HepG2 (cell line): ENCODE results near the gene CEBPG. TPM values are rescaled to one million over a fixed set of nuclear protein-coding genes. Genes with fewer than 3 reads are reported as not detected.
A peak's percentile ranks its signal among the peaks of the same experiment; 100 is the strongest.

ENCODE experiments used
- ATAC-seq: fragments of 200-7000 bp; cut with Tn5 transposase; 3 replicates; pipeline ENCODE4 v1.9.1; 2020; ENCODE audit warnings: mild to moderate bottlenecking, moderate library complexity
- BruUV-seq: library from RNA; stranded (reverse); fragments of 400-500 nt; replicated peaks from 2 replicates; lab custom pipeline; 2021; lab: Mats Ljungman, UMichigan
- CTCF ChIA-PET: fragments of 300-600 bp; formaldehyde crosslinking; extraction: SDS; loops from one replicate; lab custom pipeline; 2021; ENCODE audit warnings: low total read pairs, inconsistent platforms, low intra/inter-chr PET ratio; lab: Yijun Ruan, JAX
- POLR2A ChIA-PET: fragments of 350-600 bp; sonication (Branson Sonifier 250); formaldehyde crosslinking; loops from one replicate; lab custom pipeline; 2020; ENCODE audit warnings: antibody characterized with exemption, inconsistent platforms; lab: Yijun Ruan, JAX
- DNase-seq: peaks from one replicate; pipeline ENCODE4 v3.0.0-alpha.2; 2015; ENCODE audit warnings: low spot score
- FAIRE-seq: peaks from 3 replicates; lab custom pipeline; 2011; peaks lifted over from hg19 to GRCh38; lab: Jason Lieb, UNC
- H2AFZ ChIP-seq: one replicate; pipeline ENCODE4 v1.6.1; 2011; ENCODE audit warnings: low read length, inconsistent platforms
- H3K27ac ChIP-seq: fragments of 300-600 bp; 3 replicates; pipeline ENCODE4 v1.8.0; 2011; ENCODE audit warnings: mixed run types, mild to moderate bottlenecking, mixed read lengths, low read length, inconsistent platforms; ENCODE audit not compliant: insufficient read depth; ENCODE audit errors: extremely low read length
- H3K27me3 ChIP-seq, 2 experiments: fragments of 200-600 bp in 1 of 2; 2 replicates in 1 of 2; 3 replicates in 1 of 2; pipeline versions ENCODE4 v1.6.0 to v1.8.0; 2011; ENCODE audit warnings: low read length in 2 of 2, mild to moderate bottlenecking in 2 of 2, moderate library complexity in 2 of 2, inconsistent platforms in 1 of 2; ENCODE audit not compliant: insufficient read depth in 2 of 2, control insufficient read depth in 1 of 2
- H3K36me3 ChIP-seq, 2 experiments: fragments of 200-600 bp in 1 of 2; replicated peaks in 1 of 2; 2 replicates in 1 of 2; 3 replicates in 1 of 2; pipeline versions ENCODE4 v1.5.1 to v1.8.0; 2011; ENCODE audit warnings: low read length in 2 of 2, inconsistent platforms in 1 of 2; ENCODE audit not compliant: insufficient read depth in 2 of 2, control insufficient read depth in 1 of 2
- H3K4me1 ChIP-seq: 2 replicates; pipeline ENCODE4 v1.5.1; 2012; ENCODE audit warnings: low read length, inconsistent platforms; ENCODE audit not compliant: insufficient read depth
- H3K4me2 ChIP-seq: 2 replicates; pipeline ENCODE4 v1.6.0; 2011; ENCODE audit warnings: low read depth, low read length, inconsistent platforms
- H3K4me3 ChIP-seq, 3 experiments: fragments of 200-600 bp in 1 of 3; sonication (generic), shearing (Covaris generic) in 1 of 3; replicated peaks in 1 of 3; 2 replicates each; pipeline ENCODE4 v1.5.1; 2011 to 2016; ENCODE audit warnings: low read length in 3 of 3, inconsistent platforms in 2 of 3, low read depth in 2 of 3, mild to moderate bottlenecking in 2 of 3, control low read depth in 1 of 3, mixed read lengths in 1 of 3; ENCODE audit not compliant: insufficient read depth in 1 of 3
- H3K79me2 ChIP-seq: one replicate; pipeline ENCODE4 v1.6.1; 2011; ENCODE audit warnings: low read length, inconsistent platforms; ENCODE audit not compliant: insufficient read depth
- H3K9ac ChIP-seq: 2 replicates; pipeline ENCODE4 v1.6.0; 2011; ENCODE audit warnings: mild to moderate bottlenecking, low read depth, low read length, inconsistent platforms; ENCODE audit not compliant: insufficient read depth
- H3K9me3 ChIP-seq: 2 replicates; pipeline ENCODE4 v1.5.1; 2012; ENCODE audit warnings: mild to moderate bottlenecking, low read length
- H4K20me1 ChIP-seq: 2 replicates; pipeline ENCODE4 v1.6.0; 2011; ENCODE audit warnings: inconsistent platforms, mild to moderate bottlenecking, low read length, moderate library complexity; ENCODE audit not compliant: insufficient read depth
- ATF7 ChIP-seq, 2 experiments: fragments of 450-650 bp in 1 of 2; sonication (generic) in 1 of 2; formaldehyde crosslinking in 1 of 2; IDR thresholded peaks; 2 replicates each; pipeline versions ENCODE4 v1.4.0 to v1.6.1; 2016 to 2020; ENCODE audit warnings: antibody characterized with exemption in 1 of 2, mild to moderate bottlenecking in 1 of 2, missing genetic modification reagents in 1 of 2
- CAMTA2 ChIP-seq: sonication (generic); formaldehyde crosslinking; IDR thresholded peaks from 2 replicates; pipeline ENCODE4 v1.4.0; 2020; ENCODE audit warnings: mild to moderate bottlenecking, missing genetic modification reagents, borderline replicate concordance
- CBX5 ChIP-seq: sonication (generic); formaldehyde crosslinking; IDR thresholded peaks from 2 replicates; pipeline ENCODE4 v1.4.0; 2020; ENCODE audit warnings: missing genetic modification reagents, borderline replicate concordance
- E2F5 ChIP-seq: sonication (generic); formaldehyde crosslinking; conservative IDR thresholded peaks from 2 replicates; pipeline ENCODE4 v1.4.0; 2020; ENCODE audit warnings: missing genetic modification reagents
- HDAC1 ChIP-seq: sonication (generic); formaldehyde crosslinking; IDR thresholded peaks from 2 replicates; pipeline ENCODE4 v1.5.1; 2020; ENCODE audit warnings: mild to moderate bottlenecking, missing genetic modification reagents
- NR1H2 ChIP-seq: sonication (generic); formaldehyde crosslinking; IDR thresholded peaks from 2 replicates; pipeline ENCODE4 v1.8.1; 2022; ENCODE audit warnings: low read depth, missing genetic modification reagents, borderline replicate concordance
- NR3C1 ChIP-seq: sonication (generic); formaldehyde crosslinking; IDR thresholded peaks from 2 replicates; pipeline ENCODE4 v1.4.0; 2020; ENCODE audit warnings: missing genetic modification reagents
- RAD21 ChIP-seq: fragments of 450-650 bp; formaldehyde crosslinking; IDR thresholded peaks from 2 replicates; pipeline ENCODE4 v1.5.0; 2020; ENCODE audit warnings: mild to moderate bottlenecking
- SP4 ChIP-seq: sonication (generic); formaldehyde crosslinking; IDR thresholded peaks from 2 replicates; pipeline ENCODE4 v1.8.1; 2023; ENCODE audit warnings: mild to moderate bottlenecking, missing genetic modification reagents
- ZBTB43 ChIP-seq: sonication (generic); formaldehyde crosslinking; conservative IDR thresholded peaks from 2 replicates; pipeline ENCODE4 v1.4.0; 2020; ENCODE audit warnings: missing genetic modification reagents
- ZKSCAN1 ChIP-seq: fragments of 150-350 bp; IDR thresholded peaks from 2 replicates; pipeline ENCODE4 v1.6.1; 2014; ENCODE audit warnings: low read length
- ZNF180 ChIP-seq: sonication (generic); formaldehyde crosslinking; IDR thresholded peaks from 2 replicates; pipeline ENCODE4 v1.4.0; 2020; ENCODE audit warnings: low read depth, missing genetic modification reagents, borderline replicate concordance
- ZNF256 ChIP-seq: sonication (generic); formaldehyde crosslinking; conservative IDR thresholded peaks from 2 replicates; pipeline ENCODE4 v1.4.0; 2020; ENCODE audit warnings: missing genetic modification reagents
- ZNF569 ChIP-seq: sonication (generic); formaldehyde crosslinking; IDR thresholded peaks from 2 replicates; pipeline ENCODE4 v1.5.0; 2020; ENCODE audit warnings: mild to moderate bottlenecking, missing genetic modification reagents, moderate library complexity, borderline replicate concordance
- ZNF703 ChIP-seq: sonication (generic); formaldehyde crosslinking; IDR thresholded peaks from 2 replicates; pipeline ENCODE4 v1.5.1; 2020; ENCODE audit warnings: missing genetic modification reagents, mild to moderate bottlenecking, moderate library complexity, borderline replicate concordance
- ZNF773 ChIP-seq: sonication (generic); formaldehyde crosslinking; IDR thresholded peaks from 2 replicates; pipeline ENCODE4 v1.4.0; 2020; ENCODE audit warnings: missing genetic modification reagents, borderline replicate concordance
- WGBS: methylation state at CpG from one replicate; pipeline ENCODE4 v1.1.6; 2017; ENCODE audit warnings: low lambda C conversion rate; 5-methylcytosine and 5-hydroxymethylcytosine counted together
- in situ Hi-C: cut with HindIII; loops from 2 replicates; pipeline ENCODE4 v1.10.0; 2017; ENCODE audit warnings: low pct_unique_long_range_greater_than_20kb; ENCODE audit not compliant: extremely low pct_ligation_motif_present
- intact Hi-C: fragments of 100-400 bp; cut with micrococcal nuclease; formaldehyde crosslinking; loops from one replicate; pipeline ENCODE4 v1.10.0; 2022; ENCODE audit not compliant: unreplicated experiment
- polyA plus RNA-seq, 8 experiments: library from polyadenylated mRNA; depleted of rRNA in 3 of 8; stranded (reverse) in 7 of 8; unstranded in 1 of 8; fragments of >200 nt; fragmentation: Illumina TruSeq in 4 of 8; extraction: Trizol in 4 of 8; gene quantifications; 2 replicates each; pipeline versions ENCODE4 v1.2.1 to v1.2.3, GENCODE V29; 2011 to 2016; ENCODE audit warnings: low read depth in 4 of 8, missing spikeins in 1 of 8, mixed read lengths in 1 of 8; ENCODE audit not compliant: insufficient read depth in 1 of 8
- total RNA-seq, 5 experiments: library from RNA; depleted of rRNA; stranded (reverse); fragments of >200 nt; fragmentation: Illumina TruSeq; extraction: Trizol; gene quantifications; 2 replicates each; pipeline ENCODE4 v1.2.3, GENCODE V29; 2016; ENCODE audit warnings: low read depth in 1 of 5
- TF ChIP-seq, protein P1 (sequence below): sonication (generic); formaldehyde crosslinking; conservative IDR thresholded peaks from 2 replicates; pipeline ENCODE4 v1.8.0; 2022; ENCODE audit warnings: missing genetic modification reagents
- TF ChIP-seq, protein P2 (sequence below): sonication (generic); formaldehyde crosslinking; IDR thresholded peaks from 2 replicates; pipeline ENCODE4 v1.5.0; 2020; ENCODE audit warnings: missing genetic modification reagents

Gene CEBPG
- total and polyA plus RNA-seq, 2 of the 13 experiments (the other 11 are each of a cell fraction or from before 2014, with no cell fraction given) = 25.7 to 34.3 TPM

DNA sequence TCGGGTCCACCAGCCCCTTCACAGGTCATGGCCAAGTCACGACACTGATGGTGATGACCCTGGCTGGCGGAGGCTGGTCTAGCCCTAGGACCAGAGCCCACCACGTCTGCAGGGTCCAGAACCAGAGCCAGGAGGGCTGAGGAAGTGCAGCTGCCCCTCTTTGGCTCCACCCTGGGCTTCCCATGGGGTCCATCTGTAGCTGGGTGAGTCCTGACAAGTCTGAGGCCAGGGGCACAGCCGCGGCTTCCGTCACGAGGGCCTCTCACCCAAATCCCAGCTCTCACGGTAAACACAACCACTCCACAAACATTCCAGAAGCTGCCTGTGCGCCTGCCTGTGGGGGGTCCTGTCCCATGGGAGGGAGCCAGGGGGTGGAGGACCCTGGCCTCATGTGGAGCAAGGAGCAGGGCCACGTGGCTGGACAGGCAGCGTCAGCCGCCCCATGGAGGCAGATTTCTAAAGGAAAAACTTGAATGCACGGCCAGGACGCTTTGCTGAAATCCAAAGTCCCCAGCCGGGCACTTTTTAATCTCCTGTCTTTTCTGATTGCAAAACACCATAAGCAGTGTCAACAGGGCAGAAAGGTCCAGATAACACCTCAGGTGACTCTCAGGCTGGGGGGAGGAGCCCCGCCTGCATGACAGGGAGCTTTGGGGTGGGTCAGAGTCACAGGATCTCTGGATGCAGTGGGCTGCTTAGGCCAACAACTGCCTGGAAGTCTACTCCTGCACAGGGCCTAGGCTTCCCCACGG is 29.9 kb downstream of the CEBPG start (continued):
- no peak; the same call in 1 of the 2 replicates for TF ChIP-seq NR1H2 (CRISPR knock-in tag)
- no peak for TF ChIP-seq NR3C1
- peak; percentile 89; the same call in 1 of the 2 replicates for TF ChIP-seq ZNF773 (CRISPR knock-in tag)
- TF ChIP-seq CAMTA2 = peak; percentile 92; the same call in 1 of the 2 replicates
- TF ChIP-seq, protein P1, sequence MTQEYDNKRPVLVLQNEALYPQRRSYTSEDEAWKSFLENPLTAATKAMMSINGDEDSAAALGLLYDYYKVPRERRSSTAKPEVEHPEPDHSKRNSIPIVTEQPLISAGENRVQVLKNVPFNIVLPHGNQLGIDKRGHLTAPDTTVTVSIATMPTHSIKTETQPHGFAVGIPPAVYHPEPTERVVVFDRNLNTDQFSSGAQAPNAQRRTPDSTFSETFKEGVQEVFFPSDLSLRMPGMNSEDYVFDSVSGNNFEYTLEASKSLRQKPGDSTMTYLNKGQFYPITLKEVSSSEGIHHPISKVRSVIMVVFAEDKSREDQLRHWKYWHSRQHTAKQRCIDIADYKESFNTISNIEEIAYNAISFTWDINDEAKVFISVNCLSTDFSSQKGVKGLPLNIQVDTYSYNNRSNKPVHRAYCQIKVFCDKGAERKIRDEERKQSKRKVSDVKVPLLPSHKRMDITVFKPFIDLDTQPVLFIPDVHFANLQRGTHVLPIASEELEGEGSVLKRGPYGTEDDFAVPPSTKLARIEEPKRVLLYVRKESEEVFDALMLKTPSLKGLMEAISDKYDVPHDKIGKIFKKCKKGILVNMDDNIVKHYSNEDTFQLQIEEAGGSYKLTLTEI = no peak
- TF ChIP-seq CBX5 (CRISPR knock-in tag) = peak; percentile 34; the same call in 1 of the 2 replicates
- no peak for TF ChIP-seq ZNF180 (CRISPR knock-in tag)
- peak; percentile 85 for TF ChIP-seq ZNF256
- TF ChIP-seq ZBTB43 = peak; percentile 89

- H3K9me3 ChIP-seq = no peaks in the 10 kb centered on the region
- H3K4me2 ChIP-seq = peak overlapping the region; percentile 38; the same call in 1 of the 2 replicates
- no peaks in the 10 kb centered on the region for H3K79me2 ChIP-seq
- TSS peak; percentile 62 for BruUV-seq
- H4K20me1 ChIP-seq = no peaks in the 10 kb centered on the region
- no peak for FAIRE-seq
- intact Hi-C loops = loop anchor here (1.0 kb wide), 2 partner anchors 163 to 169 kb away; no protein-coding TSS in a partner anchor
- H3K4me3 ChIP-seq = no peak overlapping the region
- H3K9ac ChIP-seq = peak overlapping the region; percentile 33
- no peaks in the 10 kb centered on the region for H3K36me3 ChIP-seq
- POLR2A ChIA-PET = interaction anchor here (0.9 to 3.2 kb wide), 19 partner anchors 11 to 227 kb away, joined by 3 to 58 read pairs (median 6); partner anchors contain the start of genes CEBPA, CEBPG and PEPD
- DNase-seq = no peak
- no peaks in the 10 kb centered on the region for H3K27me3 ChIP-seq
- no peak for ATAC-seq
- CTCF ChIA-PET = interaction anchor here (2.4 kb wide), 1 partner anchor 168 kb away, joined by 10 read pairs; no protein-coding TSS in a partner anchor
- in situ Hi-C loops = loop anchor here (5.0 kb wide), 2 partner anchors 102 to 167 kb away; partner anchors contain the start of gene CEBPA
- peak overlapping the region; percentile 95 for H3K27ac ChIP-seq
- no CpG with 5 or more reads among the region's 6 CpGs for WGBS
- peaks cover 80% of the 10 kb centered on the region for H3K4me1 ChIP-seq
- no peak overlapping the region for H2AFZ ChIP-seq
- TF ChIP-seq RAD21 (CRISPR knock-in tag) = 0 out of 2 replicates have a peak, but pooled peaks have one; percentile 7
- no peak for TF ChIP-seq ATF7 (IDR thresholded peaks at IDR 0.05)
- TF ChIP-seq ATF7 (CRISPR knock-in tag; IDR thresholded peaks at IDR 0.05) = no peak
- TF ChIP-seq ZKSCAN1 = peak; percentile 40; the same call in 1 of the 2 replicates
- TF ChIP-seq ZNF569 (CRISPR knock-in tag) = 0 out of 2 replicates have a peak, but pooled peaks have one; percentile 6
- TF ChIP-seq, protein P2, sequence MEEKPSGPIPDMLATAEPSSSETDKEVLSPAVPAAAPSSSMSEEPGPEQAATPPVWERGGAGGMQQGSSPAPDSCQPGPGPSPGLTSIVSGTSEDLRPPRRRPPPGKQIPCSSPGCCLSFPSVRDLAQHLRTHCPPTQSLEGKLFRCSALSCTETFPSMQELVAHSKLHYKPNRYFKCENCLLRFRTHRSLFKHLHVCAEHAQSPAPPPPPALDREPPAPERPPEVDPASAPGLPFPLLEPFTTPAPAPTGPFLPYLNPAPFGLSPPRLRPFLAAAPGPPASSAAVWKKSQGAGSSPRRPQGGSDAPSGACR = peak; percentile 1; the same call in 1 of the 2 replicates
- peak; percentile 7; the same call in 1 of the 2 replicates for TF ChIP-seq HDAC1 (CRISPR knock-in tag)
- TF ChIP-seq E2F5 (CRISPR knock-in tag) = no peak
- 0 out of 2 replicates have a peak, but pooled peaks have one; percentile 11 for TF ChIP-seq ZNF703 (CRISPR knock-in tag)
- no peak for TF ChIP-seq SP4 (CRISPR knock-in tag)
These were observed 30.4 kb downstream of the CEBPG start for GRCh38 chr19:33403973-33404304.
